ENCODE results near the gene SCAMP5.

- TF ChIP-seq POLR2A (IDR thresholded peaks at IDR 0.05; ENCODE audit: low read depth, low read length) (no peak), TAF1 (IDR thresholded peaks at IDR 0.05; ENCODE audit: low read depth, low read length) (no peak), PAX5 (IDR thresholded peaks at IDR 0.05; ENCODE audit: insufficient read depth, low read length, severe bottlenecking) (no peak)
Observed at GRCh38 chr15:75032395-75032794, 37.0 kb downstream of the SCAMP5 start.
